GM12878 (cell line): ENCODE data around the gene FBXL17.

Experiments
- EP300 ChIP-seq, 2 experiments: fragments of 150-350 bp in 1 of 2; IDR thresholded peaks; 2 replicates each; pipeline ENCODE4 v1.6.1; 2011 to 2012; ENCODE audit warnings: low read depth in 2 of 2, low read length in 2 of 2, borderline replicate concordance in 1 of 2, improper control_type of control experiment in 1 of 2, inconsistent platforms in 1 of 2; ENCODE audit not compliant: control insufficient read depth in 1 of 2
- KAT2A ChIP-seq: conservative IDR thresholded peaks from 2 replicates; pipeline ENCODE4 v1.6.1; 2011; ENCODE audit warnings: low read depth, low read length; ENCODE audit not compliant: control insufficient read depth
- POLR2AphosphoS2 ChIP-seq: IDR thresholded peaks from 2 replicates; pipeline ENCODE4 v1.6.1; 2011; ENCODE audit warnings: low read depth, mild to moderate bottlenecking, low read length, improper control_type of control experiment, moderate library complexity
- TF ChIP-seq, protein P1 (sequence below): IDR thresholded peaks from 2 replicates; pipeline ENCODE4 v1.6.1; 2012; ENCODE audit warnings: low read length, inconsistent platforms

DNA sequence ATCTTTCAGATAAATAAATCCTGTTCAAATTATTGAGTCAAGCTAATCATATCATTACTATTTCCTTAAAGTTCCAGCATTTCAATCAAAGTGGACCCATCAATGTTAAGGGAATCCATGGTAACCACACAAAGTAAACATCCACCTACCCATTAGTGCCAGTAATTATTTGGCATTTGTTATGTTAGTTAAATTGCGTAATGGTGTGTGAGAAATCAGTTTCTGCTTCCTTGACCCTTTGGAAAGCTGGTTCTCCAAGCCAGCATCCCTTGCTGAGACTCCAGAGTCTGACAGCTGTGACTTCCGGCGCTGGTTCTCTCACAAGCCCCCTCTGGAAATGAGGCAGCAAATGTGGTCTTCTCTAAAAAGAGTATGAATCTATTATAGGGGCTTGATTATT is 402.6 kb downstream of the FBXL17 start:
- TF ChIP-seq KAT2A = no peak
- TF ChIP-seq, protein P1, sequence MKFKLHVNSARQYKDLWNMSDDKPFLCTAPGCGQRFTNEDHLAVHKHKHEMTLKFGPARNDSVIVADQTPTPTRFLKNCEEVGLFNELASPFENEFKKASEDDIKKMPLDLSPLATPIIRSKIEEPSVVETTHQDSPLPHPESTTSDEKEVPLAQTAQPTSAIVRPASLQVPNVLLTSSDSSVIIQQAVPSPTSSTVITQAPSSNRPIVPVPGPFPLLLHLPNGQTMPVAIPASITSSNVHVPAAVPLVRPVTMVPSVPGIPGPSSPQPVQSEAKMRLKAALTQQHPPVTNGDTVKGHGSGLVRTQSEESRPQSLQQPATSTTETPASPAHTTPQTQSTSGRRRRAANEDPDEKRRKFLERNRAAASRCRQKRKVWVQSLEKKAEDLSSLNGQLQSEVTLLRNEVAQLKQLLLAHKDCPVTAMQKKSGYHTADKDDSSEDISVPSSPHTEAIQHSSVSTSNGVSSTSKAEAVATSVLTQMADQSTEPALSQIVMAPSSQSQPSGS = no peak
- TF ChIP-seq EP300 (IDR thresholded peaks at IDR 0.05; ENCODE audit: borderline replicate concordance in 1 of 2, control insufficient read depth in 1 of 2, low read depth in 2 of 2, low read length in 2 of 2) = no peak
- no peak for TF ChIP-seq POLR2AphosphoS2
